Measurements from ENCODE around the gene IL24.

DNA sequence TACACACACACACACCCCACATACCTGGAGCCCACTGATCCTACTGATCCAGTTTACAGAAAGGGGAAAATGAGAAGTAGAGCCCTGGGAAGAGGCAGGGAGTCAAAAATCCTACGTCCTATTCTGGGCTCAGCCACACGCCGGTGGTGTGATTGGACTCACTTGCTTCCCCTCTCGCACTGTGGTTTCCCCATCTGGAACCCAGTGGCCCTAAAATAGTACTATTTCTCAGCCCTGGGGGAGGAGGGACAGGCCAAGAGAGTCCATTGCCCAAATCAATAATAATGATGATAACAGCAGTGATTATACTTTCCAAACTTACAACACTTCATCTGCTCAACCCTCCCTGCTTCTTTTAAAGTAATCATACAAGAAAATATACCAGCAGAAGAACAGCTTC lies 52.0 kb downstream of the IL24 start:
- TF ChIP-seq, protein P1, sequence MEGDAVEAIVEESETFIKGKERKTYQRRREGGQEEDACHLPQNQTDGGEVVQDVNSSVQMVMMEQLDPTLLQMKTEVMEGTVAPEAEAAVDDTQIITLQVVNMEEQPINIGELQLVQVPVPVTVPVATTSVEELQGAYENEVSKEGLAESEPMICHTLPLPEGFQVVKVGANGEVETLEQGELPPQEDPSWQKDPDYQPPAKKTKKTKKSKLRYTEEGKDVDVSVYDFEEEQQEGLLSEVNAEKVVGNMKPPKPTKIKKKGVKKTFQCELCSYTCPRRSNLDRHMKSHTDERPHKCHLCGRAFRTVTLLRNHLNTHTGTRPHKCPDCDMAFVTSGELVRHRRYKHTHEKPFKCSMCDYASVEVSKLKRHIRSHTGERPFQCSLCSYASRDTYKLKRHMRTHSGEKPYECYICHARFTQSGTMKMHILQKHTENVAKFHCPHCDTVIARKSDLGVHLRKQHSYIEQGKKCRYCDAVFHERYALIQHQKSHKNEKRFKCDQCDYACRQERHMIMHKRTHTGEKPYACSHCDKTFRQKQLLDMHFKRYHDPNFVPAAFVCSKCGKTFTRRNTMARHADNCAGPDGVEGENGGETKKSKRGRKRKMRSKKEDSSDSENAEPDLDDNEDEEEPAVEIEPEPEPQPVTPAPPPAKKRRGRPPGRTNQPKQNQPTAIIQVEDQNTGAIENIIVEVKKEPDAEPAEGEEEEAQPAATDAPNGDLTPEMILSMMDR (IDR thresholded peaks at IDR 0.05; ENCODE audit: insufficient read depth, low read length): no peak
- no peak for TF ChIP-seq REST (IDR thresholded peaks at IDR 0.05; ENCODE audit: insufficient replicate concordance, low read depth)
- no peak for TF ChIP-seq POLR2AphosphoS5 (IDR thresholded peaks at IDR 0.05; ENCODE audit: low read depth)
- no peak for TF ChIP-seq GABPA (IDR thresholded peaks at IDR 0.05; ENCODE audit: low read depth)
- TF ChIP-seq SPI1 (IDR thresholded peaks at IDR 0.05; ENCODE audit: borderline replicate concordance, low read depth): no peak

All from HL-60 (cell line).